Small intestine (tissue), 7 donors: ENCODE results near the gene FBXO28. TPM values are rescaled to one million over a fixed set of nuclear protein-coding genes. Genes with fewer than 3 reads are reported as not detected.

ENCODE experiments used
- DNase-seq, 2 donors: peaks; one replicate each; pipeline versions ENCODE4 v3.0.0 to v3.0.0-alpha.2; 2013
- FAIRE-seq: peaks from 2 replicates; lab custom pipeline; 2012; peaks lifted over from hg19 to GRCh38; lab: Jason Lieb, UNC
- H3K27ac ChIP-seq, 3 donors: one replicate each; pipeline ENCODE4 v1.5.1; 2013; ENCODE audit warnings: low read length in 2 of 3, mild to moderate bottlenecking in 2 of 3, control low read depth in 1 of 3, inconsistent platforms in 1 of 3, low read depth in 1 of 3, moderate library complexity in 1 of 3
- H3K27me3 ChIP-seq, 3 donors: one replicate each; pipeline ENCODE4 v1.6.1; 2013; ENCODE audit warnings: low read length in 3 of 3, inconsistent platforms in 1 of 3; ENCODE audit not compliant: control insufficient read depth in 3 of 3, insufficient read depth in 3 of 3
- H3K36me3 ChIP-seq, 3 donors: one replicate each; pipeline ENCODE4 v1.6.1; 2013; ENCODE audit warnings: low read length in 3 of 3, inconsistent platforms in 1 of 3, low read depth in 1 of 3, mild to moderate bottlenecking in 1 of 3, moderate library complexity in 1 of 3; ENCODE audit not compliant: control insufficient read depth in 3 of 3, insufficient read depth in 2 of 3
- H3K4me1 ChIP-seq, 3 donors: one replicate each; pipeline ENCODE4 v1.6.1; 2013; ENCODE audit warnings: low read length in 2 of 3, inconsistent platforms in 1 of 3, low read depth in 1 of 3, mild to moderate bottlenecking in 1 of 3, moderate library complexity in 1 of 3; ENCODE audit not compliant: control insufficient read depth in 3 of 3, insufficient read depth in 2 of 3
- H3K4me3 ChIP-seq, 3 donors: one replicate each; pipeline ENCODE4 v1.5.1; 2013; ENCODE audit warnings: low read length in 3 of 3, control low read depth in 1 of 3, inconsistent platforms in 1 of 3, low read depth in 1 of 3, mild to moderate bottlenecking in 1 of 3, moderate library complexity in 1 of 3
- H3K9me3 ChIP-seq, 2 donors: one replicate each; pipeline ENCODE4 v1.6.1; 2013; ENCODE audit warnings: low read depth in 1 of 2, low read length in 1 of 2; ENCODE audit not compliant: control insufficient read depth in 2 of 2, insufficient read depth in 1 of 2
- WGBS, 3 donors: extraction: QIAGEN DNeasy Blood & Tissue Kit; methylation state at CpG; one replicate each; pipeline ENCODE4 v1.1.7; 2013; 5-methylcytosine and 5-hydroxymethylcytosine counted together
- polyA plus RNA-seq, 4 donors: library from polyadenylated mRNA; stranded (reverse) in 3 of 4; unstranded in 1 of 4; fragments of 200-250 nt in 3 of 4; fragments of 120-200 nt in 1 of 4; gene quantifications; one replicate each; pipeline versions ENCODE4 v1.2.1 to v1.2.3, GENCODE V29; 2013
- donor health status: healthy with polysubstance abuse.
- donor health status: control.
- donor health status: control.
- donor health status: Bipolar disorder and iron deficiency.
- donor health status: healthy.

Gene FBXO28
- polyA plus RNA-seq, 4 donors, result 7.8 to 26.8 (median 9.4) TPM

DNA sequence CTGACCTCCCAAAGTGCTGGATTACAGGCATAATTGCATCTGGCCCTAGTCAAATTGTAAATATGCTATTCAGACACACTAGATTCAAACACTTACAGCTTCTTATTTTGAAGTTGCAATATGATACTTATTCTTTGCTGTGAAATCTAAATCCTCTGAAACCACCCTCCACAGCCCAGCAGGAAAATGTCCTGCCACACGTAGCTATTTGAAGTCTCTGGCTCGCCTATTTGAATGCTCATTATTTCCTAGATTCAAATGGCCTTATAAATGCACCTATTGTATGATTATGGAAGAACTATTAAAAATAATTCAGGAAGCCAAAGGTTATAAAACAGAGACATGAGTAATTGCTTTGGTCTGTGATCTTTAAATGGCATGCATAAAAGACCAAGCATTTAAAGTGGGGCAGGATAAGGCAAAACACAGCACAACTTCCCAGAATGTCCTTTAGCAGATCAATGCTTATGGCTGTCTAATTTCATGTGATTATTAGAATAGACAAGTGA is 26.6 kb upstream of the FBXO28 start:
- Histone ChIP-seq H3K36me3 (no peaks in the 10 kb centered on the region), H3K4me3 (no peak overlapping the region), H3K4me1 (no peaks in the 10 kb centered on the region), H3K27me3 (no peaks in the 10 kb centered on the region), H3K9me3 (no peaks in the 10 kb centered on the region), H3K27ac (peak overlapping the region in 1 of 3 donors; percentile 36)
- DNase-seq (no peak), FAIRE-seq (no peak)
- WGBS, 3 donors, result 16 to 40% (median 31%) methylated on average over 2 of the region's 2 CpGs

DNA sequence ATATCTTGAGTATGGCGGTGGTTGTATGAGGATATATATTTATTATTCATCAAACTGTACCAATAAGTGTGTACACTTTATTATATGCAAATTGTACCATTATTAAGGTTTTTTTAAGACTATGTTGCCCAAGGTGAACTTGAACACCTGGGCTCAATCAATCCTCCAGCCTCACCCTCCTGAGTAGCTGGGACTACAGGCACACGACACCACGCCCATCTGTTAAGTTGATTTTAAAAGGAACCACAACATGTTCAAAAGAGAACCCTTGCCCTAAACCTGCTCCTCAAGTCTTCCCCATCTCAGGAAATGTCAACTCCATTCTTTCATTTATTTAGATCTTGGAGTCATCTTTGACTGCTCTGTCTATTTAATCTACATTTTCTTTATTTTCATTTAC is 24.3 kb upstream of the FBXO28 start:
- H3K27me3 ChIP-seq, result no peaks in the 10 kb centered on the region
- no peaks in the 10 kb centered on the region for H3K36me3 ChIP-seq
- H3K27ac ChIP-seq, result no peak overlapping the region
- WGBS, 3 donors, result 40 to 66% (median 44%) methylated on average over 3 of the region's 3 CpGs
- FAIRE-seq (no peak), DNase-seq (peak in 1 of 2 donors; percentile 29)
- H3K9me3 ChIP-seq, result no peaks in the 10 kb centered on the region
- no peak overlapping the region for H3K4me3 ChIP-seq
- no peaks in the 10 kb centered on the region for H3K4me1 ChIP-seq

DNA sequence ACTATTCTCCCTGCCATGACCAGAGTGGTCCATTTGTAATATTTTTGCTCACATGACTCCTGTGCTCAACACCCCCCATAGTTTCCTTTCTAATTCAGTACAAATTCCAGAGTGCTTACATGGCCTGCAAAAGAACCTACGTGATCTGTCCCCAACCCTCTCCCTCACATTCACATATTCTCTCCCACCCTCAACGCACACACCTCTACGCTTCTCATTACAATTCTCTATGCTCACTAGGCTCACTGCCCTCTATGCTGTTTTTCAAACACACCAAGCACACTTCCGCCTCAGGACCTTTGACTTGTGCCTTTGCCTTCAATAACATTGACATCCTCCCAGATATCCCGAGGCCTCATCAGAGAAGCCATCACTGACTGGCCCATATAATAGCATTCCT is 23.8 kb upstream of the FBXO28 start:
- Histone ChIP-seq H3K4me3 (no peak overlapping the region), H3K4me1 (no peaks in the 10 kb centered on the region), H3K27me3 (no peaks in the 10 kb centered on the region), H3K9me3 (no peaks in the 10 kb centered on the region), H3K27ac (no peak overlapping the region), H3K36me3 (no peaks in the 10 kb centered on the region)
- WGBS, 3 donors, result 86 to 92% (median 88%) methylated on average over 5 of the region's 5 CpGs
- DNase-seq (no peak), FAIRE-seq (no peak)

DNA sequence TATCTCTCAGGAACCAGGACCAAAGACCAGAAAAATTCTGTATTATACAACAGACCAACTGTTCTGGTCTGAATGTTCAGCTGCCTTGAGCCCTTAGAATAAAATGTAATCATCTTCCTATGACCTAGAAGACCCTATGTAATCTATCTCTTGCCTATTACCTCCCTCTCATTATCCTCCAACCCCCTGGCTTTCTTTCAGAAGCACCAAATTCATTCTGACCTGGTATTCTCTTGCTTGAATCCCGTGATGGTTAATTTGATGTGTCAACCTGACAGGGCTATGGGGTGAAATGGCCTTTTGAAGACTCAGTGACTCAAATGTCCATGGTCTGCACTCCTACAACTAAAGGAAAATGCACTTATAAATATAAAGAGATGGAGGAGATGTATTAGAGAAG is 21.8 kb upstream of the FBXO28 start:
- no peak overlapping the region for H3K4me3 ChIP-seq
- H3K4me1 ChIP-seq, result no peaks in the 10 kb centered on the region
- DNase-seq (no peak), FAIRE-seq (no peak)
- no peaks in the 10 kb centered on the region for H3K36me3 ChIP-seq
- H3K9me3 ChIP-seq, result no peaks in the 10 kb centered on the region
- no peaks in the 10 kb centered on the region for H3K27me3 ChIP-seq
- 80 to 91% (median 85%) methylated on average over 1 of the region's 1 CpG for WGBS, 3 donors
- H3K27ac ChIP-seq, result no peak overlapping the region

DNA sequence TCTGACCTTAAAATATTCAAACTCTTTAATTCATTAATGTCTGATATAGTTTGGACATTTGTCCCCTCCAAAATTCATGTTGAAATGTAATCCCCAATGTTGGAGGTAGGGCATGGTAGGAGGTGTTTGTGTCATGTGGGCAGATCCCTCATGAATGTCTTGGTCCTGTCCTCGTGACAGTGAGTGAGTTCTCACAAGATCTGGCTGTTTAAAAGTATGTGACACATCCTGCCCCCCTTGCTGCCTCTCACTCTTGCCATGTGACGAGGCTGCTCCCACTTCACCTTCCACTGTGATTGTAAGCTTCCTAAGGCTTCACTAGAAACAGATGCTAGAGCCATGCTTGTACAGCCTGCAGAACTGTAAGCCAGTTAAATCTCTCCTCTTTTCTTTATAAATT is 21.3 kb upstream of the FBXO28 start:
- H3K27me3 ChIP-seq, result no peaks in the 10 kb centered on the region
- no peaks in the 10 kb centered on the region for H3K9me3 ChIP-seq
- no peak overlapping the region for H3K27ac ChIP-seq
- no peak overlapping the region for H3K4me3 ChIP-seq
- 71 to 85% (median 78%) methylated on average over 2 of the region's 2 CpGs for WGBS, 3 donors
- no peak for FAIRE-seq
- H3K4me1 ChIP-seq, result no peaks in the 10 kb centered on the region
- DNase-seq, result no peak
- H3K36me3 ChIP-seq, result no peaks in the 10 kb centered on the region

DNA sequence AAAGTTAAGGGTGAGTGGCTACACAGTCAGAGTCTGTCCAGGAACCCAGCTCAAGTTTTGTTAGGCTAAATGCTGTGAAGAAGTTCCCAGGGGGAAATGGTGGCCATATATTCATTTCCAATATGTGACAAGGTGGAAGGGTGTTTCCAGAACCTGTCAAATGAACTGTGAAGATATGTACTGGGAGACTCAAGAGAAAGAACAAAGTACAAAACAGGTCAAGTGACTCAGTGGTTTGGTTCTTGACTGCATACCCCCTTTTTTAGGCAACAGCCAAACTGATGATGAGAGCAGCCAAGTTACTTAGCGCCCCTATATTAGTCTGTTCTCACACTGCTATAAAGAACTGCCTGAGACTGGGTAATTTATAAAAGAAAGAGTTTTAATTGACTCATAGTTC is 18.6 kb upstream of the FBXO28 start:
- no peak overlapping the region for H3K27ac ChIP-seq

DNA sequence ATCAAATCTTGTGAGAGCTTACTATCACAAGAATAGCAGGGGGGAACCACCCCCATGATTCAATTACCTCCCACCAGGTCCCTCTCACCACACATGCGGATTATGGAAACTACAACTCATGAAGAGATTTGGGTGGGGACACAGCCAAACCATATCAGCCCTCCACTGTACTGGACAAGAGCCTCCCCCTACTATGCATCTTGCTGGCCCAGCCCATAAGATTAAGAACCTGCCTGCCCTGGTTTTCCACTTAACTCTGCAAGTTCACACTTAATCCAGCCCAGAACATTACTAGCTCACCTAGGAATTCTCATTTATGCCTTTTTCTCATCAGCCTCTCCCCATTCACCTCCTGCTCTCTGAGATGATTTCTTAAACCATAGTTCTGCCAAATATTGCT is 18.0 kb upstream of the FBXO28 start:
- no peaks in the 10 kb centered on the region for H3K9me3 ChIP-seq
- DNase-seq (no peak), FAIRE-seq (no peak)
- WGBS, 3 donors, result 85 to 91% (median 90%) methylated on average over 1 of the region's 1 CpG
- H3K4me3 ChIP-seq, result no peak overlapping the region
- H3K27me3 ChIP-seq, result no peaks in the 10 kb centered on the region
- H3K4me1 ChIP-seq, result no peaks in the 10 kb centered on the region
- no peaks in the 10 kb centered on the region for H3K36me3 ChIP-seq
- H3K27ac ChIP-seq, result no peak overlapping the region

More for the DNA sequence above, 18.6 kb upstream of the FBXO28 start:
- no peak for DNase-seq
- WGBS, 3 donors, result 83 to 91% (median 85%) methylated on average over 1 of the region's 1 CpG
- Histone ChIP-seq H3K36me3 (no peaks in the 10 kb centered on the region), H3K4me3 (no peak overlapping the region), H3K27me3 (no peaks in the 10 kb centered on the region), H3K9me3 (no peaks in the 10 kb centered on the region), H3K4me1 (no peaks in the 10 kb centered on the region)
- no peak for FAIRE-seq

DNA sequence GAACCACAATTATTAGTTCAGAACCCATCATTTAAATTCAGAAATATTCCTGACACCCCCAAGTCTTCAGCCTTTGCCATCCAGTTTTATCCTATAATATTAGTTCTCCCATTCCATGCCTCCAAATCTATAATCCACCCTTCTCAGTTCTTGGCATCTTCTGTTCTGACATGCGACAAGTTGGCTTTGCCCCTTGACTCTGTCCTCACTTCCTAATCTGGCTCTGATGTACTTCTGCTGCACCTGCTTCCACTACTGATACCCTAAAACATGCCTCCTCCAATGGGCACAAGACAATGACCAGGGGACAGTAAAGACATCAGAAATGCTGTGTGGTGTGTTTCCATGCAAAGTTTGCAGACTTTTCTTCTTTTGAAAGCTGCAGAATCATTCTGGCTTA is 17.1 kb upstream of the FBXO28 start:
- WGBS, 3 donors, result 85 to 92% (median 91%) methylated on average over 1 of the region's 1 CpG
- Histone ChIP-seq H3K4me1 (no peaks in the 10 kb centered on the region), H3K27me3 (no peaks in the 10 kb centered on the region), H3K4me3 (no peak overlapping the region), H3K9me3 (no peaks in the 10 kb centered on the region), H3K36me3 (no peaks in the 10 kb centered on the region), H3K27ac (no peak overlapping the region)
- FAIRE-seq (no peak), DNase-seq (no peak)

DNA sequence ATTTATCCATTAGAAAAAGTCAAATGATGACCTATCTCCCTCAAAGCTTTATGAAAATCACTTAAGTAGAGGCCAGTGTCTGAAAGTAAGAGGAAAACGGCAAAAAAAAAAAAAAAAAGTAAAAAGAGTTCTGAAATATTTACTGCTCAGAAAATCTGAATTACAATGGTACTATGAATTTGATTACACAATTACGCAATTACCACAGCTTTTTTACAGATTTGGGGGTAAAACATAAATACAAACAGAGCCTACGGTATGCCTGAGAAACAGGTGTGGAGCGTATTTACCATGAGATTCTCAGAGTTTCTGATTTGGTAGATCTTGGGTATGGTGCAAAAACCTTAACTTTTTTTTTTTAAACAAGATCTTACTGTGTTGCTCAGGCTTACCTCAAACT is 15.9 kb upstream of the FBXO28 start:
- Histone ChIP-seq H3K36me3 (no peaks in the 10 kb centered on the region), H3K27me3 (no peaks in the 10 kb centered on the region), H3K4me3 (no peak overlapping the region), H3K9me3 (no peaks in the 10 kb centered on the region), H3K4me1 (no peaks in the 10 kb centered on the region), H3K27ac (no peak overlapping the region)
- DNase-seq (no peak), FAIRE-seq (no peak)
- WGBS, 3 donors, result 90 to 93% (median 91%) methylated on average over 4 of the region's 4 CpGs
